CD4-positive, alpha-beta T cell treated with Interleukin-1 beta for 1 hour (primary cell): ENCODE data around the gene BRSK2.
"Not testable (repeated sequence)": the region's sequence is repeated elsewhere in the genome, so short reads cannot be mapped to it uniquely, and the experiment has no call there.

Source experiments
- DNase-seq, 2 donors: peaks; one replicate each; pipeline ENCODE4 v3.0.0-alpha.2; 2020 to 2022

The BRSK2 gene

DNA sequence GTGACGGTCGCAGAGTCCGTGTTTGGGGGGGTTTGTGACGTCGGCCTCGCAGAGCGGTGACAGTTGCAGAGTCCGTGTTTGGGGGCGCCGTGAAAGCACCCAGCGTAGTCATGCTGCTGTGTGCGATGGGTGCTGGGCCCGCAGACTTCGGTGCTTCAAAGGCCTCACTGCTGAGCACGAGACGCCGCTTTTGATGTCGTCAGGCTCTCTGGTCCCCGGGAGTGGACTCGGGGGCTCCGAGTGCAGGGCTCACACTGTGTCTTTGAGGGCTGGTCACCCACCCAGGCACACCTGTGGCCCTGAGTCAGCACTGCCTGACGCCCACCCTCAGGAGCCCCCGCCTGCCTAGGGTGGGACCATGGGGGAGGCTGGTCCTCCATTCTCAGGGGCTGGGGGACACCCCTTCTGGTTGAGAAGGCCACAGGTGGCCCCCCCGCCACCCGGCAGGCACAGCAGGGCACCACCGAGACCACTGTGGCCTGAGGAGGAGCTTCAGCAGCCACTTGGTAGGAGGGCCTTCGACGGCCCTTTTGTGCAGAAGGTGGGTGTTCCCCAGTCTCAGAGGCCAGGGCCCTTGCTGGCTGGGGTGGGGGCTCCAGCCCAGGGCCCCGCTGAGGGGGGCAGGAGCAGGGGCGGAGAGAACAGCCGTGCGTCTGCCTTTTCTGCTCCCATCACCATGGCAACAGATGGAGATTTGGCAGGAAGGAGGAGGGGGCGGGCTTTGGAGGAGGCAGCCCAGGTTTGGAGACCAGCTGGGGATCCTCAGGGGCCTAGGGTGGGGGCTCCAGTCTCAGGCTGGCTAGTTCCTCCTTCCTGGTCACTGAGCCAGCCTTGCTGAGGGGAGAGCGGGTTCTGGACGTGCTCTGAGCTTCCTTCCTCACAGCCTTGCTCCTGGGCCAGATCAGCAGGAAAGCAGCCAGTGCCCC, 20.9 kb downstream of the BRSK2 start:
- no peak for DNase-seq

DNA sequence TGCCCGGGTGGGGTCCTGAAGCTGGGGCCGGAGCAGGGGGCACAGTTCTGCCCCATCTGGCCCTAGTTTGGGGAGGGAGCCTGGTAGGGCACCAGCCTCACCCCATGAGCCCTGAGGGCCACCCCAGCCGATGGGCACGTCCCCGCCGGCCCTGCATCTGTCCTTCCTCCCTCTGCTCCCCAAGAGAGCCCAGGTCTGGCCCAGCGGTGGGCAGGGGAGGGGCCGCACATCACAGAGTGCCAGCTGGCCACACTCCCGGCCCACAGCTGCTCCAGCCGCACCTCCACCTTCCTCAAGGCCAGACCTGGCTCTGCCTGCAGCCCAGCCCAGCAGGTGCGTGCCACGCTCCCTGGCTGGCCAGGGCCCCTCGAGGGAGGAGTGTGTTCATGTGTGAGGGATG, 21.6 kb downstream of the BRSK2 start:
- DNase-seq = no peak

DNA sequence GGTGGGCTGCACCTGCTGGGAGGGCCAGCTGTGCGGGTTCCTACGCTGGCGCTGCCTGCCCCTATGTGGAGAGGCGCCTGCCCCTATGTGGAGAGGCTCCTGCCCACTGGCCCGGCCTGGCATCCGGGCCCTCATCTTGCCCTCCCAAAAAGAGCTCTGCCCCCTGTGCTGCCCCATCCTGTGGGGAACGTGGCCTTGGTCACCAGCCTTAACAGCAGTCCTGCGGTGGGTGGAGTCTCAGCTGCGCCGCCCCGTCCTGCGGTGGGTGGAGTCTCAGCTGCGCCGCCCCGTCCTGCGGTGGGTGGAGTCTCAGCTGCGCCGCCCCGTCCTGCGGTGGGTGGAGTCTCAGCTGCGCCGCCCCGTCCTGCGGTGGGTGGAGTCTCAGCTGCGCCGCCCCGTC, 22.0 kb downstream of the BRSK2 start:
- not testable (repeated sequence) for DNase-seq

DNA sequence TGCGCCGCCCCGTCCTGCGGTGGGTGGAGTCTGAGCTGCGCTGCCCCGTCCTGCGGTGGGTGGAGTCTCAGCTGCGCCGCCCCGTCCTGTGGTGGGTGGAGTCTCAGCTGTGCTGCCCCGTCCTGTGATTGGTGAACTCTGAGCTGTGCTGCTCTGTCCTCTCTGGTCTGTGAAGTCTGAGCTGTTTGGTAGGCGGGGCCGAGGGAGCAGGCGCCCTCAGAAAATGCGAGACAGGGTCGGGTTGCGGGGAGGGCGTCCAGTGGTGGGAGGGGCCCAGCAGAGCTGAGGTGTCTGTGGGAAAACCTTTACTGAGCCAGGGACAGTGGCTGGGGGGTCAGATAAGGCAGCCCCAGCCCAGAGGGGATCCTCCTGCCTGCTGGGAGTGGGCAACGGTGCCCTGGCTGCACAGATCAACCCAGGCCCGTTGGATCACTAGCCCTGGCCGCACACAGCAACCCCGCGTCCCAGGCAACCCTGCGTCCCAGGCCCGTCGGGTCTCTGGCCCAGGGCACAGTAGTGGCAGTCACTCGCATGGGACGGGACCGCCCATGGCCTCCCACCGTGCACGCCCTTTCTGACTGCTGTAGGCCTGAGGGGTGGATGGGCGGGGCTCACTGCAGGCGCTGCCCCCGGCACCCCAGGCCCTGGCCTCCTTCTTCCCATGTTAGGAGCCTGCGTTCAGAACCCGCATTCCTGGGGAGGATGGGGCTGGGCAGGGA, 22.8 kb downstream of the BRSK2 start:
- DNase-seq = no peak

DNA sequence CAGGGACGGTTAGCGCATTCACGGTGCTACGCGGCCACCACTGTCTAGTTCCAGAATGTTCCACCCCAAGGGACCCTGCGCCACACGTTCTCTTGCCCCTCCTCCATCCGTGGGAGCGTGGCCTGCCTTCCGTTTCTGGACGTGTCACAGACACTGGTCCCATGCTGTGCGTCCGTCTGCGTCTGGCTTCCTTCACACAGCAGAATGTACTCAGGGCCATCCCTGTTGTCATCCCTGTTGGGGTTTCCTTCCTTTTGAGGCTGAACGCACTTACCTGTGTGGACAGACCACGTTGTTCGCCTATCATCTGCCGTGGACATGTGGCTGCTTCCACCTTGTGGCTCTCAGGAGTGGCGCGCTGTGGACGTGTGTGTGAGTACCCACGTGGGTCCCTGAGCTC, 24.9 kb downstream of the BRSK2 start:
- no peak for DNase-seq

DNA sequence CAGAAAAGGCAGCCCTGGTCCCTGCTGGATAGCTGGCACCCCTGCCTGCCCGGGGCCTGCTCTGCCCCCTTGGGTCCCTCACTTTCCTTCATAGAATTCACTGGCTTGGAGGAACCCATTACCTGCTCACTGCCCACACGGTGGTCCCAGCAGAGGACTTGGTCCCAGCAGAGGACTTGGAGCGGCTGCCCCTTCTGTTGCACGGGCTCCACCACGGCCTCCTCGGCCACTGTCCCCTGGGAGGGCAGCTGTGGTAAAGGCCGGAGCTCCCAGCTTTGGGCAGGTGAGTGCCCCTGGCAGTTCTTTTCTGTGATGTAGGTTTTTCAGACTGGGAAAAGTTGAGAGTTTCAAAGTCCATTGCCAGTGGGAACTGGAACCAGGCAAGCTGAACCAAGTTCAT, 25.9 kb downstream of the BRSK2 start:
- DNase-seq = no peak

DNA sequence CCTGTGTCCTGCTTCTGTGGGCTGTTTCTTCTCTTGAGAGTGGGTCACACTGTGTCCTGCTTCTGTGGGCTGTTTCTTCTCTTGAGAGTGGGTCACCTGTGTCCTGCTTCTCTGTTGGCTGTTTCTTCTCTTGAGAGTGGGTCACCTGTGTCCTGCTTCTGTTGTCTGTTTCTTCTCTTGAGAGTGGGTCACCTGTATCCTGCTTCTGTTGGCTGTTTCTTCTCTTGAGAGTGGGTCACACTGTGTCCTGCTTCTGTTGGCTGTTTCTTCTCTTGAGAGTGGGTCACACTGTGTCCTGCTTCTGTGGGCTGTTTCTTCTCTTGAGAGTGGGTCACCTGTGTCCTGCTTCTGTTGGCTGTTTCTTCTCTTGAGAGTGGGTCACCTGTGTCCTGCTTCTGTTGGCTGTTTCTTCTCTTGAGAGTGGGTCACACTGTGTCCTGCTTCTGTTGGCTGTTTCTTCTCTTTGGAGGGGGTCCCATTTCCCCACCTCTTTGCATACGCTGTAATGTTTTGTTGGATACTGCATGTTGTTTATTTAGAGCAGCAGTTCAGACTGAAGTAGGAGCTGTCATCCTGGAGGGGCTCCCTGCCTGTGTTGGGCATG, 28.6 kb downstream of the BRSK2 start:
- not testable (repeated sequence) for DNase-seq

DNA sequence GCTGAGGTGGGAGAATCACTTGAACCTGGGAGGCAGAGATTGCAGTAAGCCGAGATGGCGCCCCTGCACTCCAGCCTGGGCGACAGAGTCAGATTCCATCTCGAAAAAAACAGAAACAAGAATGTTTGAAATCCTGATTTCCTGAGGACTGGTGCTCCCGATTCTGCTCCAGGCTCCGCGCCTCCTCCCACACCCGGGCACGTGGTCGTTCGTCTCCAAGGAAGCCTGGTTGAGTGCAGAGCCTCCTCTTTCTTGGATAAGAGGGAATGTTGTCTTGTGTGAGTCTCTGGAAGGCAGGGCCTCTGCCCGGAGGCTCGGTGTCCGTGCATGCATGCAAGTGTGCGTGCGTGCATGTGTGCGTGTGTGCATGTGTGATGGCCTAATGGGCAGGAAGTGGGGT, 30.1 kb downstream of the BRSK2 start:
- no peak for DNase-seq

DNA sequence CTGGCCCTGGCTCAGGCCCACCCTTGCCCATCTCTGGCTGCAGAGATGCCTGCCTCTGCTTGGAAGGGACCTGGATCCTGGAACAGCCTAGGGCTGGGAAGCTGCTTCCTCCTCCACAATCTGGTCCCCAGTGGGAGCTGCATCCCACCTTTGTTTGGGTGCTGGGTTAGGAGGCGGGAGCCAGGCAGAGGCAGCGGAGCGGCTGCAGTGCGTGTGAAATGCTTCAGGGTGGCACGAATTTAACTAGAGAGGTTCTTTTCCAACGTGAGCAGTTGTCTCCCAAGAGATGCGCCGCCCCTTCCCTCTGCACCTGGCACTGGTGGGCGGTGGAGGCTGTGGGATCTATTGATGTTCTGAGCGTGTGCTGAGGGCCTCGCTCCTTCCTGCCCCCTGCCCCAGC, 31.6 kb downstream of the BRSK2 start:
- DNase-seq = no peak

DNA sequence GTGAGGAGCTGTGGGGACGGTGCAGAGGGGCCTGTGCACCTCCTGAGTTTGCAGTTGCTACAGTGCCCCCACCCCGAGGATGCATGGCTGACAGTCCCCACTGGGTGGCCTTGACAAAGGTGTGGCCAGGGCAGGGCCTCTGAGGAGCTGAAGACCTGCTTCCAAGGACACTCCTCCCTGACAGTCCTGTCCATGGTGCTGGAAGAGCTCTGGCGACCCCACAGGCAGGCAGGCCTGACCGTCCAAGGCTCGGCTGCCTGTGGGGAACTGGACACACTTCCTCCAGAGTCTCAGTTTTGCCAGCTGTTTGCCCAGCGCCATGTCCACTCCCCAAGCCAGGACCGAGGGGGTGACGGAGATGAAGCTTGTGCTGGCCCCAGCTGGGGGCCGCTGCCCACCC, 32.7 kb downstream of the BRSK2 start:
- DNase-seq = no peak

DNA sequence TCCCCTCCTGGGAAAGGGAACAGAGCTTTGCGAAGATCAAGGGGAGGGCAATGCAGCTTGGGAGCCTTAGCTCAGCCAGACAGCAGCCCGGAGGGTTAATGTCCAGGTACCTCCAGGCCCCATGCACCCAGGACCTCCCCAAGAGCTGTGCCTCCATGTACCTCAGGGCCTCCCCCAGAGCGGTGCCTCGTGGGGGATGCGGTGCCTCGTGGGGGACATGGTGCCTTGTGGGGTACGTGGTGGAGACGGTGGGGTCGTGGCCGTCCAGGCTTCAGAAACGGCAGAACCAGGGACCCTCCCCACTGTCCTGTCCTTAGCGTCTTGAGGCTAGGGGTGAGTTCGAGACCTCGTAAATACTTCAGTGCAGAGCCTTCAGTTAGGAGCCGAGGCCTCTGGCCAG, 33.2 kb downstream of the BRSK2 start:
- no peak for DNase-seq

DNA sequence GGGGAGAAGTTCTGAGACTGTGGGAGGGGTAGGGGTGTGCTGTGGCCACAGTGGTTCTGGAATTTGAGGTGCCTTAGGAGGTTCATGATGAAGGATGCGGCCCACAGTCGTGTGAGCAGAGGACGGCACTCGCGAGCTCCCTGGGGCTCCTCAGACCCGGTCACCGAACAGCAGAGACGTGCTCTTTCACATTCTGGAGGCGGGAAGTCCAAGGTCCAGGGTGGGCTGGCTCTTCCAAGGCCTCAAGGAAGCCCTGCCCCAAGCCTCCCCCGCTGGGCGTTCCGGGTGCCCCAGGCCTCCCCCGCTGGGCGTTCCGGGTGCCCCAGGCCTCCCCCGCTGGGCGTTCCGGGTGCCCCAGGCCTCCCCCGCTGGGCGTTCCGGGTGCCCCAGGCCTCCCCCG, 33.7 kb downstream of the BRSK2 start:
- not testable (repeated sequence) for DNase-seq

DNA sequence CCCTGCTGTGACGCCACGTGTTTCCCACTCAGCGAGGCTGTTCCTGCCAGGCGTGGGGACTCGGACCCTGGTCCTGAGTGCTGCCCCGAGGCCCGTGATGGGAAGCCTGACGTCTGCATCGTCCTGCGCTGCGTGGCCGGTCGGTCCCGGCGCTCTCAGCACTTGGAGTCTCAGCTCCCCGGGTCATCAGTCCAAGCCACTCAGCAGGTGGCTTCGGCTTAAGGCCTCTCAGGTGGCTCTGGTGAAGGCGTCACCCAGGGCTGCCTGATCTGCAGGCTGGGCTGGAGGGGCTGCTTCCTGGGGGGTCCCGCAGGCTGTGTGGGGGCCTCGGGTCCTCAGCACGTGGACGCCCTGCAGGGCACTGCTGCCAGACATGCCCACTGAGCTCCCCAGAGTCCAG, 35.3 kb downstream of the BRSK2 start:
- no peak for DNase-seq

DNA sequence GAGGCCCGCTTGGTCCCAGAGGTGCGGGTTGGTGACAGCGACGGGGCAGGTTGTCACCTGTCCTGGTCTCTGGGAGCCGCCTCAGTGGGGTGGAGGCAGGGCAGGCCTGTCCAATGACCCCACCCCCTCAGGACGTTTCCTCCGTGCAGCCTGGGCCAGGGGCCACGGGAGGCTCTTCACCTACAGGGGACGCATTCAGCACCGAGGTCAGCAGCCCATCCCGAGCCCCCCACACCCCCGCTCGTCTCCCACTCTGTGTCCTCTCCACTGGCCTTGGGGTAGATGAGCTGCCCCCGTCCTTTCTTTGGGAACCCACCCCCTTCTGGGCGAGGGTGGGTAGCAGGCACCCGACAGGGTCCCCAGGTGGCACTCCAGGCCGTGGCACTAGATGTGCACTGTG, 35.7 kb downstream of the BRSK2 start:
- no peak for DNase-seq

DNA sequence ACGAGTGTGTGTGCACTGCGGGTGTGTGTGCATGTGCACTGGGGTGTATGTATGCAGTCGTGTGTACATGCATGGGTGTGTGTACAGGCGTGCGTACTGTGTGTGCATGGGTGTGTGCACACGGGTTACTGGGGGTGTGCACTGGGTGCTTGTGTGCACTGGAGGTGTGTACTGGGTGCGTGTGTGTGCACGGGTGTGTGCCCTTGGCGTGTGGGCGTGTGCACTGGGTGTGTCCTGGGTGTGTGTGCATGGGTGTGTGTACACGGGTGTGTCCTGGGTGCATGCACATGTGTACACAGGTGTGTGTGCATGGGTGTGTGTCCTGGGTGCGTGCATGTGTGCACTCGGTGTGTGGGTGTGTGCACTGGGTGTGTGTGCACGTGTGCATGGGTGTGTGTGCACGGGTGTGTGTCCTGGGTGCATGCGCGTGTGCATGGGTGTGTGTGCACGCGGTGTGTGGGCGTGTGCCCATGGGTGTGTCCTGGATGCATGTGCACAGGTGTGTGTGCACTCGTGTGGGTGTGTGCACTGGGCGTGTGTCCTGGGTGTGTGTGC, 39.1 kb downstream of the BRSK2 start:
- no peak for DNase-seq

DNA sequence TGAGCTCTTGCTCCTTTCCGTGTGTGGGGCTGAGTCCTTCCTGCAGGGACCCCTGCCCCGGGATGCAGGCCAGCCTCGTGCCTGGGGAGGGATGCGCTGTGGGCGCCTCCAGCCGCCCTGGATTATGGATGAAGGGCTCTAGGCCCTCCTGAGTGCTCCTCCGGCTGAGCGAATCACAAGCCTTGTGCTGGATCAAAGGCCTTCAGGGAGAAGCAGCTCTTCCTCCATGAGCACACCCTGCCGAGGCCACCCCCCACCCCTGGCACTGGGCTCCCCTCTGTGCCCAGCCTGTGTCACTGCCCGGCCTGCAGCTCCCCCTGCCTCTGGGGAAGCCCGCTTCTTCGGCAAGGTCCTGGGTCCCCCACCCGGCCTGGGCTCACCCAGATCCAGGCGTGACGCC, 43.8 kb downstream of the BRSK2 start:
- DNase-seq = no peak

DNA sequence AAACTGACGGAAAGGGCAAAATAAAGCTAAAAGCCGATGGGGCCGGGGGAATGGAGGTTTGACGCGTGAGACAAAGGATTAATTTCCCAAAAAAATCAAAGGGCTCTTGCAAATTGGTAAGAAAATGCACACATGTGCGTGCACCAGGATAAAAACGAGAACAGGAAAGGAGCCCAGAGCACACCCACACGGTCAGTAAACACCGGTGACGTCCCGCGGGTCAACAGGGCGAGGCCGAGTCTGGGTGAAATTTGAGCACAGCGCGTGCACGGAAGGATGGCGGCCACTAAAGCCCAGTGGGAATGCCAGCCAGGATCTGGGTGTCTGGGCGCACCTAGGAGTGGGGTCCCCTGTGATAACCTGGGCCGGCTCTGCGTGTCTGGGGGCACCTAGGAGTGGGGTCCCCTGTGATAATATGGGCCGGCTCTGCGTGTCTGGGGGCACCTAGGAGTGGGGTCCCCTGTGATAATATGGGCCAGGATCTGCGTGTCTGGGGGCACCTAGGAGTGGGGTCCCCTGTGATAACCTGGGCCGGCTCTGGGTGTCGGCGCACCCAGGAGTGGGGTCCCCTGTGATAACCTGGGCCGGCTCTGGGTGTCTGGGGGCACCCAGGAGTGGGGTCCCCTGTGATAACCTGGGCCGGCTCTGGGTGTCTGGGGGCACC, 44.4 kb downstream of the BRSK2 start:
- DNase-seq = no peak

DNA sequence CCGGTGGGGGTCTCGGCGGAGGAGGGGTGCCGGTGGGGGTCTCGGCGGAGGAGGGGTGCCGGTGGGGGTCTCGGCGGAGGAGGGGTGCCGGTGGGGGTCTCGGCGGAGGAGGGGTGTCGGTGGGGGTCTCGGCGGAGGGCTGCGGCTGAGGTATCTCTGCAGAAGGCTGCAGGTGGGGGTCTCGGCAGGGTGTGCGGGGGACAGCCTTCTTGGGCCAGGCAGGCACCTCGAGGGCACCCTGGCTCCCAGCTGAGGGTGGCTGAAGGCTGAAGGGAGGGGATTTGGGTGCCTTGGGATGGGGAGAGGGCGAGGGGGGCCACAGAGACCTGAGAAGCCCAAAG, 45.7 kb downstream of the BRSK2 start:
- not testable (repeated sequence) for DNase-seq

DNA sequence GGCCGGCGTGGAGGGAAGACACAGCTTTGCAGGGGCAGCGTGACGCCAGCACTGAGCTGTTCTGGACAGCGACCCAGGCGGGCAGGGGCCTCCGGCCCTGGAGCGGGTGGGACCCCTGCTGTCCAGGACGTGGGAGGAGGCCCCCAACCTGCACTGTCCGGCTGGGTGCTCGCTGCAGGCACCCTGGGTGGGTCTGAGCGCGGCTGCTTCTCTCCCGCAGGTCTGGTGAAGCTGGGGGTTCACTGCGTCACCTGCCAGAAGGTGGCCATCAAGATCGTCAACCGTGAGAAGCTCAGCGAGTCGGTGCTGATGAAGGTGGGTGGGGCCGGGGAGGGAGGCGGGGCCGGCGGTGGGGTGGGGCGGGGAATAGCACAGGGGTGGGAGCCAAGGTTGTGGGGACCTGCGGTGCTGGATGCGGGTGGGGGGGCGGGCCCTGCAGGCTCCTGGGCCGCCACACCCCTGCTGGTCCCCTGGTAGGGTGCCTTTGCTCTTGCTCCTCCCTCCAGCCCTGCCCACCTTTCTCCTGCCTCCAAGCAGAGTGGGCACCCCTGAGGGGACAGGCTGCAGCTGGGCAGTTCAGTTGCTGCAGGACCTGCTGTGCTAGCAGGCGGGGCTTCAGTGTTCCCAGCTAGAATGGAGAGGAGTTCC, 46.2 kb downstream of the BRSK2 start:
- no peak for DNase-seq

DNA sequence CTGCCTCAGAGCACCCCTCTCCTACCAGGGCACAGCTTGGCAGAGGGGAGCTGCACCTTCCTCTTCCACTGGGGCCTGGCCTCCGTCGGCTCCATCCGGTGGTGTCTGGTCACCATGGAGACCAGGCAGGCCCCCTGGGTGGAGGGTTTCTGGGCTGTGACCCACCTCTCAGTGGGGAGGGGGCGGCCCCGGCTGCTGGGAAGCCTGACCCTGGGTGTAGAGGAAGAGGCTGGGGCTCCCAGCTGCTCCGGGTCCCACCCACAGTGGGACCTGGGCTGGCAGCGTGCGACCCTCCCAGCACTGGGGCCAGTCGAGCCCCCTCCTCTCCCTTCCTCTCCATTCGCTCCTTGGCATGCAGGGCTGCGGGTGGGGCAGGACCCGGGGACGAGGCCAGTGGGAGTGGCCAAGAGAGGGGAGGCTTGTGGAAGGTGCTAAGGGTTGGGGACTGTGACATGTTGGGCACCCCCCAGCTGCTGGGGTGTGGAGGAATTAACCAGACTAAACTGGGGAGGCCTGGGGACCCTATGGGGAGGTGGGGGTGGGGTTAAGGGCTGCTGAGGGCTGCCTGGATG, 46.8 kb downstream of the BRSK2 start:
- DNase-seq = no peak

DNA sequence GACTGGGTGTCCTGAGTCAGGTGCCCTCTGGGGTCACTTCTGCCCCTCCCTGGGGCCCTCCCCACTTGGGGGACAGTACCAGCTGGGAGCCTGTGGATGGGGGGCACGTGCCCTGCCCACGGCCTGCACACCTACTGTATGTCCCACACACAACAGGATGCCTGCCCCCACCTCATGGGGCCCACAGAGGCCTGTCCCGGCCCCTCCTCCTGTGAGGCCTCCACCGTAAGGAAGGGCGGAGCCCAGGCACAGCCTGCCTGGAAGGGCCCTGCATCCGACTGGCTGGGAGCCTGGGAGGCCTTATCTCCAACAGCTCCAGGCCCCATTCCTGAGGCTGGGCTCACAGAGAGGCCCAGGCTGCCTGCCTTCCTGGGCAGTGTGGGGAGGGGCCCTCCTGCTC, 47.8 kb downstream of the BRSK2 start:
- DNase-seq = no peak

DNA sequence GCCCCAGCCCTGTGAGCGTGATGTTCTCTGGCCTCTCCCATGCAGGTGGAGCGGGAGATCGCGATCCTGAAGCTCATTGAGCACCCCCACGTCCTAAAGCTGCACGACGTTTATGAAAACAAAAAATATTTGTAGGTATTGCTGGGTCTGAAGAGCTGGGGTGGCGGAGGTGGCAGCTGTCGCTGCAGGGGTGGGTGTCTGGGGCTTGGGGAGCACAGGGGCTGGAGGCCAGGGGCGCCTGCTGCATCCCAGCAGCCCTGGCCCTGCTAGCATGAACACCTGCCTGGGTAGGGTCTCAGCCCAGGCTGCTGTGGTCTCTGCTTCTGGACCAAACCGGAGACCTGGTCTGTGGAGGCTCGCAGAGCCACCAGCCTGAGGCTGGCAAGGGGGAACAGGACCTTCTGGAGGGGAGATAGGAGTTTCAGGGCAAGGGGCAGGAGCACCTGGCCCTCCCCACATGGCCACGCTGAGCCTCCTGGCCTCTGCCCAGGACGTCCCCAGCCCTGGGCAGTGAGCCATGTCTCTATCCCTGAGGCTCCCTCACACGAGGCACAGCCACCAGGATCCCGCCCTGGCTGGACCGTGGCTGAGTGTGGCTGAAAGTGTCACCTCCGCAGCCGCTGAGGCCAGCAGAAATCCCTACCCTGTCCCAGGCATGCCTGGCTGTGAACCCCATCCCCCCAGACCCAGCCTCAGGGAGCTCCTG, 48.7 kb downstream of the BRSK2 start:
- no peak for DNase-seq
